Measurements from ENCODE around the gene AMN1. TPM values are rescaled to one million over a fixed set of nuclear protein-coding genes. Genes with fewer than 3 reads are reported as not detected.

The AMN1 gene
- total and polyA plus RNA-seq, 2 of the 13 experiments (the other 11 are each of a cell fraction or from before 2014, with no cell fraction given), result 7.5 to 26.5 TPM

- TF ChIP-seq ZBTB25 (CRISPR knock-in tag; IDR thresholded peaks at IDR 0.05) (peak; percentile 67; the same call in 1 of the 2 replicates), ZC3H13 (CRISPR knock-in tag; IDR thresholded peaks at IDR 0.05) (no peak), CHCHD3 (CRISPR knock-in tag; IDR thresholded peaks at IDR 0.05) (no peak), SOX6 (IDR thresholded peaks at IDR 0.05) (no peak), SOX6 (CRISPR knock-in tag; IDR thresholded peaks at IDR 0.05) (peak; percentile 69), GMEB1 (CRISPR knock-in tag; IDR thresholded peaks at IDR 0.05; ENCODE audit: borderline replicate concordance) (peak; percentile 78), MZF1 (CRISPR knock-in tag; IDR thresholded peaks at IDR 0.05; ENCODE audit: borderline replicate concordance) (no peak), ZSCAN22 (CRISPR knock-in tag; IDR thresholded peaks at IDR 0.05) (no peak), SNAPC2 (CRISPR knock-in tag; IDR thresholded peaks at IDR 0.05) (no peak), KDM1A (CRISPR knock-in tag; IDR thresholded peaks at IDR 0.05) (no peak), GABPA (IDR thresholded peaks at IDR 0.05; ENCODE audit: low read depth, low read length) (peak; percentile 41), GABPA (CRISPR knock-in tag; IDR thresholded peaks at IDR 0.05; ENCODE audit: low read depth) (peak; percentile 75), ZFX (CRISPR knock-in tag; IDR thresholded peaks at IDR 0.05; ENCODE audit: low read depth) (peak; percentile 74), PRDM10 (CRISPR knock-in tag; IDR thresholded peaks at IDR 0.05; ENCODE audit: low read depth) (no peak), RNF2 (conservative IDR thresholded peaks at IDR 0.05; ENCODE audit: low read depth) (no peak), NCOR1 (IDR thresholded peaks at IDR 0.05; ENCODE audit: borderline replicate concordance, low read length) (peak; percentile 36; the same call in 1 of the 2 replicates), ZFP36L1 (CRISPR knock-in tag; IDR thresholded peaks at IDR 0.05) (0 out of 2 replicates have a peak, but pooled peaks have one; percentile 62), ATF7-NPFF (CRISPR knock-in tag; IDR thresholded peaks at IDR 0.05; ENCODE audit: low read depth) (no peak), NONO (IDR thresholded peaks at IDR 0.05) (no peak), NONO (CRISPR knock-in tag; conservative IDR thresholded peaks at IDR 0.05) (peak; percentile 32; the same call in 1 of the 2 replicates), TFDP2 (CRISPR knock-in tag; IDR thresholded peaks at IDR 0.05) (peak; percentile 90), ZNF878 (CRISPR knock-in tag; IDR thresholded peaks at IDR 0.05) (no peak), BRCA1 (CRISPR knock-in tag; IDR thresholded peaks at IDR 0.05) (no peak), NFE2L1 (CRISPR knock-in tag; IDR thresholded peaks at IDR 0.05; ENCODE audit: borderline replicate concordance) (no peak)
Observed at GRCh38 chr12:31659087-31659942, 69.5 kb downstream of the AMN1 start, which contains the start of gene ETFBKMT (continued).

Data from HepG2 (cell line).